GM12801 (cell line): Measurements from ENCODE around the gene STAB2.

Source experiments
- CTCF ChIP-seq: IDR thresholded peaks from one replicate; pipeline ENCODE4 v1.5.1; 2011; ENCODE audit warnings: control low read depth; ENCODE audit not compliant: insufficient read length; ENCODE audit errors: extremely low read depth

The STAB2 gene

DNA sequence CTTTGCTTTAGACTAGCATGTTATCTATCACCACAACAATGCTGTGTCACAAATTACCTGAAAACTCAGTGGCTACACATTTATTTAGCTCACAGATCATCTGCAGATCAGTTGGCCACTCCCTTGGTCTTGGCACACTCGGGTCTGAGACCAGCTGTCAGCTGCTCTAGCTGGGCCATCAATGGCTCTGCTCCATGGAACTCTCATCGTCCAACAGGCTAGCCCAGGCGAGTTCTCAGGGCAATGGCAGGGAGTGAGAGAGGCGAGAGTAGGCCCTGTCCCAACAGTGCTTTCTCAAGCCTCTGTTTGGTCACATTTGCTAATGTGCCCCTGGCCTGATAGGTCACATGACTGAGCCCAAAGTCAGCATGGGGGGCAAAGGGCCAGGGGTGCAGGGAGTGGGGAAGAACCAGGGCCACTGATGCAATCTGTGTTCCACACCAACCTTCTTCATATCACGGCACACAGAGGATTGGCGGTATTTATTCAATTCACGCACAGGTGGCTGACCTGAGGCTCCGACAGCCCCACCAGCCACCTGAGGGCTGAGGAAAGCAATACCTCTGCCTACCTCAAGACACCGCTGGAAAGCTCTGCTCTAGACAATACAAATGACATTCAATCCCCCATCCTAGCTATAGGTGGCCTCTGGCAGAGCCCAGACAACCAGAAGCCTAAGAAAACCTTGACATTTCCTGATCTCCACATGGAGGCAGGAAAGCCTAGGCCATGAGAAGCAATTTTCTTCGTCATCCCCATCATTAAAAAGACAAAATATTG is 171.4 kb downstream of the STAB2 start:
- no peak for TF ChIP-seq CTCF

DNA sequence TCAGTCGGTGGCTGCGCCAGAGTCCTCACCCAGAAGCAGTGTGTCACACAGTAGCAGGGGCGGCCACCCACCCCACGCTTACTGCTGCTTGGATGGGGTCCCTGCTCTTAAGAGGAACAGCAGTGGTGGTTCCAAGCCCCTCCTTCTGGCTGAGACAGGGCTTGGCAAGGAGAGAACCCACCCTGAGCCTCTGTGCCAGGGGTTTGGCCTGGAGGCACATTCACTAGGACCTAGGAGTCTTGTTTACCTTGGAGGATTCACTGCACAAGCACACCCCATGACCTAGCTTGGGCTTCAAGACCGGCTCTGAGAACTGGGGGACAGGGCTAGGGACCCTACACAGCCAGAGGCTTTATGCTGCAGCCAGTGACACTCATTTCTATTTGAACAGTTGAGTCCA is 175.4 kb downstream of the STAB2 start:
- no peak for TF ChIP-seq CTCF

- TF ChIP-seq CTCF = no peak
Measured at GRCh38 chr12:103765322-103765721, 178.2 kb downstream of the STAB2 start.

GRCh38 chr12:103766028-103766427 is 179.0 kb downstream of the STAB2 start:
- no peak for TF ChIP-seq CTCF

- no peak for TF ChIP-seq CTCF
Measured at GRCh38 chr12:103768467-103769123, 181.5 kb downstream of the STAB2 start.

DNA sequence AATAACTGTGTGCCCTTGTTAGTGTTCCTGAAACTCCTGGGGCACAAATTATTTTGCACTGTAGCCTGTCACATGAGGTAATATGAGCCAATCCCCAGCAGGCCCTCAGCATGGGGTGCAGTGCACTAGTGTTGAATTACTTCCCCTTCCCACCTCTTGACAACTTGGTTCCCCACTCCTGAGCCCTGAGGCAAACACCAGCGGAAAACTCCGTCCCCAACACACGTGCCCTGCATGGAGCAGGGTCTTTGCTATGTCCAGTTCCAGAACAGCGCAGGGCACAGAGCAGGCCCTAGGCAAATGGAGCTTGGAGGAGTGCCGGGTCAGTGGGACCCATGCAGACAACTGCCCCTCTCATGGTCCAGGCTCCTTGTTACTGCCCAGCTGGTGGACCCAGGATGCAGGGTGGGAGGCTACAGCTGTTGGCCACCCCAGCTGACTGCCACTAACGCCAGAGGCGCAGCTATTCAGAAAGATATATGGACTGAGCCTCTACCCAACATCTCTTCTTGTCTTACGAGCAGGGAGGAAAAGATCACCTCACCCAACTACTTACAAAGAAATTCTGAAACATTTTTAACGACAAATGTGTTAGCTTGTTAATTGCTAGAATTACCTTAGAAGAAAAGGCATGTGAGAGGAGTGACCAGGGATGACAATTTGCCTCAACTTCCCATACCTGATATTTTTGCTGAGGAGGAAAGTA is 182.3 kb downstream of the STAB2 start:
- TF ChIP-seq CTCF = no peak

DNA sequence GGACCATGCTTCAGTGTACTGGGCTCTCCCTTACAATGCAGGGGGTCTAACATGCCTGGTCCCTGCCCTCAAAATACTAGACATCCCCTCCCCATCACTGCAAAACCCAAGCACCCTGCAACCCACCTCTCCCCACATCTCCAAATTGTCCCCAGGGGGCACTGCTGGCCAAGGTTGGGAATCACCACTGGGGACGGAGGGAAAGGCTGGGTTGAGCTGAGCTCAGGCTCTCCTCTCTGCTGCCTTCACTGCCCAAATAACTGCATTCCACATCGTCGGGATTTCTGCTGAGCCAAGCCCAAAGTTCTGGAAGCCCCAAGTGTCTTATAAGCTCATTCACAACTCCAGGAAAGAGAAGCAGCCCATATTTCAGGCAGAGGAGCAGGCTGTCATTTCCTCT is 184.4 kb downstream of the STAB2 start:
- TF ChIP-seq CTCF = no peak
